B cell (primary cell): ENCODE results near the gene URGCP. TPM values are rescaled to one million over a fixed set of nuclear protein-coding genes. Genes with fewer than 3 reads are reported as not detected.

Experiments
- ATAC-seq: fragments of 200-7000 bp; cut with Tn5 transposase; one replicate; pipeline ENCODE4 v1.10.0; 2021; ENCODE audit warnings: low read depth, mild to moderate bottlenecking, moderate number of reproducible peaks, moderate library complexity
- CTCF ChIA-PET: fragments of 350-600 bp; sonication (Branson Sonifier 250); formaldehyde crosslinking; loops from one replicate; lab custom pipeline; 2021; ENCODE audit warnings: antibody characterized with exemption, inconsistent platforms; lab: Charles Lee
- POLR2A ChIA-PET: fragments of 350-600 bp; sonication (Branson Sonifier 250); formaldehyde crosslinking; loops from one replicate; lab custom pipeline; 2021; ENCODE audit warnings: antibody characterized with exemption; lab: Charles Lee
- DNase-seq: peaks from one replicate; pipeline ENCODE4 v3.0.0; 2013
- H2AFZ ChIP-seq: 2 replicates; pipeline ENCODE4 v1.6.1; 2012; ENCODE audit warnings: mild to moderate bottlenecking, low read depth, low read length; ENCODE audit not compliant: insufficient read depth, poor library complexity, severe bottlenecking
- H3K27ac ChIP-seq, 2 donors: 1 replicate in 1 of 2; 2 replicates in 1 of 2; pipeline ENCODE4 v1.5.1; 2012 to 2013; ENCODE audit warnings: low read length in 2 of 2, mild to moderate bottlenecking in 2 of 2, moderate library complexity in 1 of 2
- H3K27me3 ChIP-seq, 4 experiments: fragments of 200-600 bp in 1 of 4; sonication (generic) in 1 of 4; replicated peaks in 1 of 4; 1 replicate in 2 of 4; 2 replicates in 2 of 4; pipeline versions ENCODE4 v1.6.1 to v1.7.0; 2013 to 2016; ENCODE audit warnings: low read length in 3 of 4, mild to moderate bottlenecking in 2 of 4, mixed read lengths in 1 of 4, moderate library complexity in 1 of 4; ENCODE audit not compliant: insufficient read depth in 4 of 4, control insufficient read depth in 3 of 4; ENCODE audit errors: control extremely low read depth in 1 of 4
- H3K36me3 ChIP-seq, 2 experiments: replicated peaks in 1 of 2; 1 replicate in 1 of 2; 2 replicates in 1 of 2; pipeline versions ENCODE4 v1.6.1 to v1.7.1; 2013; ENCODE audit warnings: low read length in 1 of 2; ENCODE audit not compliant: insufficient read depth in 2 of 2, control insufficient read depth in 1 of 2; ENCODE audit errors: control extremely low read depth in 1 of 2, extremely low read depth in 1 of 2
- H3K4me1 ChIP-seq, 2 donors: fragments of 200-600 bp in 1 of 2; sonication (generic) in 1 of 2; 1 replicate in 1 of 2; 2 replicates in 1 of 2; pipeline versions ENCODE4 v1.5.1 to v1.6.1; 2013 to 2017; ENCODE audit warnings: low read length in 2 of 2; ENCODE audit not compliant: control insufficient read depth in 2 of 2, insufficient read depth in 2 of 2
- H3K4me2 ChIP-seq: replicated peaks from 2 replicates; pipeline ENCODE3; 2012; ENCODE audit warnings: mild to moderate bottlenecking, low read depth, low read length; ENCODE audit not compliant: poor library complexity, severe bottlenecking
- H3K4me3 ChIP-seq, 5 experiments: fragments of 200-600 bp in 1 of 5; sonication (generic) in 1 of 5; 1 replicate in 3 of 5; 2 replicates in 2 of 5; pipeline versions ENCODE4 v1.5.1 to v1.7.0; 2011 to 2016; ENCODE audit warnings: low read length in 4 of 5, mild to moderate bottlenecking in 4 of 5, low read depth in 2 of 5, control low read depth in 1 of 5, moderate library complexity in 1 of 5; ENCODE audit not compliant: insufficient read depth in 1 of 5; ENCODE audit errors: control extremely low read depth in 1 of 5, extremely low read depth in 1 of 5
- H3K79me2 ChIP-seq: fragments of 200-600 bp; sonication (generic); one replicate; pipeline ENCODE4 v1.6.0; 2016; ENCODE audit warnings: low read length; ENCODE audit not compliant: control insufficient read depth, insufficient read depth
- H3K9ac ChIP-seq: fragments of 200-600 bp; sonication (generic); 2 replicates; pipeline ENCODE4 v1.6.1; 2017; ENCODE audit warnings: mild to moderate bottlenecking, low read length, moderate library complexity
- H3K9me3 ChIP-seq, 3 donors: one replicate each; pipeline versions ENCODE4 v1.6.1 to v1.7.1; 2013; ENCODE audit warnings: low read length in 2 of 3; ENCODE audit not compliant: control insufficient read depth in 2 of 3, insufficient read depth in 1 of 3; ENCODE audit errors: control extremely low read depth in 1 of 3
- H4K20me1 ChIP-seq: 2 replicates; pipeline ENCODE4 v1.6.0; 2012; ENCODE audit warnings: mild to moderate bottlenecking, low read length; ENCODE audit not compliant: insufficient read depth, control insufficient read depth, poor library complexity, severe bottlenecking
- H3K27ac Mint-ChIP-seq: one replicate; pipeline ENCODE4 v1.8.0; 2021; ENCODE audit warnings: mixed read lengths
- H3K27me3 Mint-ChIP-seq: one replicate; pipeline ENCODE4 v1.8.0; 2021; ENCODE audit warnings: mixed read lengths
- H3K4me1 Mint-ChIP-seq: one replicate; pipeline ENCODE4 v1.8.0; 2021; ENCODE audit warnings: mixed read lengths
- H3K4me3 Mint-ChIP-seq: one replicate; pipeline ENCODE4 v1.8.0; 2021; ENCODE audit warnings: mixed read lengths
- H3K9me3 Mint-ChIP-seq: one replicate; pipeline ENCODE4 v1.8.0; 2022; ENCODE audit warnings: mixed read lengths; ENCODE audit not compliant: insufficient read depth
- CTCF ChIP-seq: fragments of 200-600 bp; IDR thresholded peaks from one replicate; pipeline ENCODE4 v1.8.0; 2022; ENCODE audit warnings: antibody characterized with exemption, mild to moderate bottlenecking
- EZH2 ChIP-seq: IDR thresholded peaks from 2 replicates; pipeline ENCODE4 v1.6.1; 2012; ENCODE audit warnings: borderline replicate concordance, low read depth, mild to moderate bottlenecking, moderate library complexity, low read length; ENCODE audit not compliant: insufficient read depth, poor library complexity, severe bottlenecking
- WGBS: methylation state at CpG from one replicate; pipeline ENCODE4 v1.1.5; 2013; ENCODE audit warnings: missing lambda C conversion rate; ENCODE audit not compliant: insufficient coverage; 5-methylcytosine and 5-hydroxymethylcytosine counted together
- intact Hi-C: fragments of 100-400 bp; cut with micrococcal nuclease; formaldehyde crosslinking; loops from one replicate; pipeline ENCODE4 v1.10.0; 2022
- polyA plus RNA-seq: library from polyadenylated mRNA; depleted of rRNA; stranded (reverse); fragments of >200 nt; gene quantifications from 2 replicates; pipeline ENCODE4 v1.2.3, GENCODE V29; 2012
- total RNA-seq, 2 donors: library from RNA; stranded (reverse); fragments of 120-200 nt in 1 of 2; gene quantifications; 1 replicate in 1 of 2; 2 replicates in 1 of 2; pipeline versions ENCODE4 v1.2.3 to v1.2.4, GENCODE V29; 2013 to 2022

URGCP gene
- total and polyA plus RNA-seq, 2 donors (not counting 1 experiment from before 2014, with no cell fraction given), result 16.5 to 25.1 TPM

DNA sequence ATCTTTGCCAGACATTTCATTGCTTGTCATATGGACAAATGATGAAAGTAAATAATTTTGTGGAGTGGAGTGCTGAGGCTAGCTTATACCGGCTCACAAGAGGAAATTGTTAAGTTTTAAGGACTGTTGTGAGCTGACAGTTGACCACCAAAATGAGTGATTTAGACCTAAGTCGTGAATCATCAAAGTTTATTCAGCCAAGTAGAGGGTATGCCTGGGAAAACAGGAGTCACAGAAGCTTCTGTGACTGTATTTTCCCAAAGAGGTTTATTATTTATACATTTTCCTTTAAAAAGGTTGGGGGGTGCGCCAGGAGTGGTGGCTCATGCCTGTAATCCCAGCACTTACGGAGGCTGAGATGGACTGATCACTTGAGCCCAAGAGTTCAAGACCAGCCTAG, 58.9 kb downstream of the URGCP start:
- Mint-ChIP-seq H3K9me3 (no peaks in the 10 kb centered on the region), H3K27ac (no peak overlapping the region), H3K4me1 (no peaks in the 10 kb centered on the region), H3K4me3 (no peak overlapping the region), H3K27me3 (peaks cover 12% of the 10 kb centered on the region)
- DNase-seq, result no peak
- POLR2A ChIA-PET, result interaction anchor here (0.6 kb wide), 1 partner anchor 1924 kb away, joined by 6 read pairs; no protein-coding TSS in a partner anchor
- WGBS, result 9% methylated on average over 1 of the region's 4 CpGs
- Histone ChIP-seq H3K4me3 (no peak overlapping the region), H2AFZ (no peak overlapping the region), H4K20me1 (no peaks in the 10 kb centered on the region), H3K9me3 (no peaks in the 10 kb centered on the region), H3K79me2 (no peaks in the 10 kb centered on the region), H3K9ac (no peak overlapping the region), H3K4me1 (no peaks in the 10 kb centered on the region), H3K27me3 (peaks cover 0 to 3% (median 0%) of the 10 kb centered on the region in 4 experiments), H3K27ac (no peak overlapping the region), H3K4me2 (no peak overlapping the region), H3K36me3 (no peaks in the 10 kb centered on the region)
- CTCF ChIA-PET, result interaction anchor here (2.3 kb wide), 1 partner anchor 9 kb away, joined by 15 read pairs; no protein-coding TSS in a partner anchor
- intact Hi-C loops, result no loop called here
- TF ChIP-seq EZH2 (no peak), CTCF (no peak)
- ATAC-seq, result no peak

GRCh38 chr7:43844662-43845061, 61.7 kb downstream of the URGCP start:
- TF ChIP-seq EZH2 (no peak), CTCF (no peak)
- Mint-ChIP-seq H3K9me3 (no peaks in the 10 kb centered on the region), H3K27ac (no peak overlapping the region), H3K27me3 (peaks cover 14% of the 10 kb centered on the region), H3K4me3 (no peak overlapping the region), H3K4me1 (no peaks in the 10 kb centered on the region)
- no peaks in the 10 kb centered on the region for H3K36me3 ChIP-seq
- no peaks in the 10 kb centered on the region for H3K79me2 ChIP-seq
- no peak overlapping the region for H3K4me2 ChIP-seq
- H2AFZ ChIP-seq, result no peak overlapping the region
- no peak overlapping the region for H3K27ac ChIP-seq
- WGBS, result no CpG with 5 or more reads among the region's 2 CpGs
- no peak overlapping the region for H3K9ac ChIP-seq
- ChIA-PET CTCF (interaction anchor here (1.5 kb wide), 1 partner anchor 8 kb away, joined by 3 read pairs; no protein-coding TSS in a partner anchor), POLR2A (no interaction called here)
- DNase-seq (no peak), ATAC-seq (no peak)
- H3K4me3 ChIP-seq, result no peak overlapping the region
- H3K4me1 ChIP-seq, result no peaks in the 10 kb centered on the region
- no peaks in the 10 kb centered on the region for H3K9me3 ChIP-seq
- intact Hi-C loops, result no loop called here
- peaks cover 0 to 3% (median 0%) of the 10 kb centered on the region in 4 experiments for H3K27me3 ChIP-seq
- no peaks in the 10 kb centered on the region for H4K20me1 ChIP-seq
